Heart right ventricle (tissue), 16 donors: ENCODE results near the gene CFC1. TPM values are rescaled to one million over a fixed set of nuclear protein-coding genes. Genes with fewer than 3 reads are reported as not detected.
"Not testable (repeated sequence)": the region's sequence is repeated elsewhere in the genome, so short reads cannot be mapped to it uniquely, and the experiment has no call there.

ENCODE experiments used
- ATAC-seq, 8 donors: fragments of 200-7000 bp; cut with Tn5 transposase; one replicate each; pipeline ENCODE4 v1.9.1; 2020; ENCODE audit warnings: mild to moderate bottlenecking in 8 of 8, moderate library complexity in 8 of 8, moderate number of reproducible peaks in 1 of 8
- DNase-seq, 2 donors: peaks; one replicate each; pipeline ENCODE4 v3.0.0-alpha.2; 2020
- H3K27ac ChIP-seq, 10 donors: fragments of 200-600 bp; sonication (generic) in 2 of 10; one replicate each; pipeline versions ENCODE4 v1.5.0 to v1.8.0; 2020 to 2022; ENCODE audit warnings: mild to moderate bottlenecking in 3 of 10
- H3K27me3 ChIP-seq, 7 donors: fragments of 200-600 bp; one replicate each; pipeline ENCODE4 v1.8.0; 2021 to 2022; ENCODE audit warnings: mild to moderate bottlenecking in 2 of 7
- H3K36me3 ChIP-seq, 9 donors: fragments of 200-600 bp; sonication (generic) in 1 of 9; one replicate each; pipeline versions ENCODE4 v1.5.0 to v1.8.0; 2020 to 2022; ENCODE audit warnings: mild to moderate bottlenecking in 2 of 9
- H3K4me1 ChIP-seq, 9 donors: fragments of 200-600 bp; sonication (generic) in 1 of 9; one replicate each; pipeline versions ENCODE4 v1.5.0 to v1.8.0; 2020 to 2022; ENCODE audit warnings: mild to moderate bottlenecking in 4 of 9
- H3K4me3 ChIP-seq, 10 donors: fragments of 200-600 bp; sonication (generic) in 2 of 10; one replicate each; pipeline versions ENCODE4 v1.5.0 to v1.8.0; 2020 to 2022; ENCODE audit warnings: mild to moderate bottlenecking in 7 of 10, moderate library complexity in 2 of 10
- H3K9me3 ChIP-seq, 11 donors: fragments of 200-600 bp in 10 of 11; sonication (generic) in 2 of 11; one replicate each; pipeline versions ENCODE4 v1.5.0 to v1.8.0; 2013 to 2022; ENCODE audit warnings: mild to moderate bottlenecking in 2 of 11, control low read depth in 1 of 11, moderate library complexity in 1 of 11
- WGBS, 2 donors: extraction: QIAGEN DNeasy Blood & Tissue Kit; methylation state at CpG; one replicate each; pipeline ENCODE4 v1.1.7; 2013; ENCODE audit warnings: inconsistent platforms in 1 of 2; 5-methylcytosine and 5-hydroxymethylcytosine counted together
- intact Hi-C, 10 donors: fragments of 100-400 bp; cut with DNase I; formaldehyde crosslinking; loops; one replicate each; pipeline versions ENCODE4 v1.11.1 to v1.14.2; 2022
- polyA plus RNA-seq, 2 donors: library from polyadenylated mRNA; stranded (reverse); fragments of 200-250 nt; gene quantifications; one replicate each; pipeline ENCODE4 v1.2.3, GENCODE V29; 2013
- total RNA-seq, 10 donors: library from RNA; stranded (reverse); fragmentation: NEBNext Ultra II Directional in 3 of 10; extraction: Animal tissue kit (Norgen Biotek cat#: 25700) in 3 of 10; gene quantifications; one replicate each; pipeline versions ENCODE4 v1.2.1 to v1.2.4, GENCODE V29; 2021 to 2023
- donor health status: Arrhythmogenic right ventricular cardiomyopathy.
- donor health status: ischemic (EF 13 %, LVEDD 7.1; RV severe dilation, severe dysfunction).
- donor health status: healthy with polysubstance abuse.
- donor health status: DM: no; HTN: yes; CAD: no.
- donor health status: DM: no; HTN: no; CAD: no.
- donor health status: ischemic (EF 25% LVEDD 6.9; RV normal size, moderate dysfunction).
- donor health status: ischemic (EF 25% LVEDD 5.7; RV mildly dilated, moderate dysfunction).
- donor health status: healthy.
- donor health status: DM: yes; HTN: yes; CAD: no.
- donor health status: Ischemic cardiomyopathy.
- donor health status: ischemic (EF 35%, LVEDD 5.7; RV mildly dilated, moderate dysfunction).
- donor health status: nonischemic (EF 11% LVEDD 7.7; RV severe dilation, severe dysfunction).
- donor health status: DM: yes; HTN: yes; CAD: no.
- donor health status: PGD.
- donor health status: ischemic (EF 29% LVEDD 5.4; RV normal size, mild dysfunction).
- donor health status: nonischemic (EF 23%, LVEDD 6.1; RV moderate dilation, normal function).

Gene CFC1
- total and polyA plus RNA-seq, 12 donors: 0.23 TPM; not detected in 11

- intact Hi-C loops, H3K4me3 ChIP-seq, H3K4me1 ChIP-seq, H3K27me3 ChIP-seq, DNase-seq, H3K9me3 ChIP-seq, ATAC-seq, H3K36me3 ChIP-seq, H3K27ac ChIP-seq: not testable (repeated sequence)
- 95 to 98% methylated on average over 6 of the region's 7 CpGs for WGBS, 2 donors
Observed at GRCh38 chr2:130581491-130581890, 17.9 kb downstream of the CFC1 start.

GRCh38 chr2:130579121-130579520 is 20.3 kb downstream of the CFC1 start:
- H3K4me3 ChIP-seq, H3K9me3 ChIP-seq, H3K4me1 ChIP-seq, intact Hi-C loops, H3K36me3 ChIP-seq, ATAC-seq, H3K27me3 ChIP-seq, H3K27ac ChIP-seq, DNase-seq: not testable (repeated sequence)
- WGBS, 2 donors: 82 to 85% methylated on average over 5 of the region's 7 CpGs

GRCh38 chr2:130577559-130577958 is 21.8 kb downstream of the CFC1 start:
- H3K4me3 ChIP-seq, DNase-seq, H3K27ac ChIP-seq, H3K36me3 ChIP-seq, H3K27me3 ChIP-seq, intact Hi-C loops, H3K4me1 ChIP-seq, ATAC-seq, H3K9me3 ChIP-seq: not testable (repeated sequence)
- no CpG with 5 or more reads among the region's 4 CpGs for WGBS, 2 donors

GRCh38 chr2:130576209-130576784 is 23.1 kb downstream of the CFC1 start:
- H3K27ac ChIP-seq, H3K4me3 ChIP-seq, H3K9me3 ChIP-seq, H3K27me3 ChIP-seq, H3K36me3 ChIP-seq, intact Hi-C loops, DNase-seq, H3K4me1 ChIP-seq: not testable (repeated sequence)
- peak in 5 of 8 donors; percentile 26 to 48 (median 34) for ATAC-seq
- no CpG with 5 or more reads among the region's 8 CpGs for WGBS, 2 donors

- DNase-seq, intact Hi-C loops: not testable (repeated sequence)
Observed at GRCh38 chr2:130574230-130574629, 25.1 kb downstream of the CFC1 start.

GRCh38 chr2:130571929-130572328 is 27.4 kb downstream of the CFC1 start:
- H3K27ac ChIP-seq, DNase-seq, H3K27me3 ChIP-seq, intact Hi-C loops, H3K9me3 ChIP-seq, ATAC-seq, H3K36me3 ChIP-seq, H3K4me3 ChIP-seq, H3K4me1 ChIP-seq: not testable (repeated sequence)
- no CpG with 5 or more reads among the region's 3 CpGs for WGBS, 2 donors

More at GRCh38 chr2:130574230-130574629, 25.1 kb downstream of the CFC1 start:
- H3K27ac ChIP-seq, H3K9me3 ChIP-seq, H3K4me3 ChIP-seq, H3K4me1 ChIP-seq, H3K36me3 ChIP-seq, H3K27me3 ChIP-seq: not testable (repeated sequence)
- peak in 1 of 8 donors; percentile 5 for ATAC-seq
- 70 to 82% methylated on average over 7 of the region's 13 CpGs for WGBS, 2 donors

GRCh38 chr2:130566165-130566564 is 33.2 kb downstream of the CFC1 start:
- H3K36me3 ChIP-seq, DNase-seq, H3K4me1 ChIP-seq, H3K27me3 ChIP-seq, H3K9me3 ChIP-seq, H3K27ac ChIP-seq, H3K4me3 ChIP-seq, ATAC-seq, intact Hi-C loops: not testable (repeated sequence)
- no CpG with 5 or more reads among the region's 4 CpGs for WGBS, 2 donors

- H3K4me3 ChIP-seq, intact Hi-C loops, H3K4me1 ChIP-seq: not testable (repeated sequence)
Observed at GRCh38 chr2:130556441-130556840, 42.9 kb downstream of the CFC1 start.

GRCh38 chr2:130554178-130554577 is 45.2 kb downstream of the CFC1 start:
- H3K27ac ChIP-seq, H3K27me3 ChIP-seq, H3K4me3 ChIP-seq, DNase-seq, H3K9me3 ChIP-seq, ATAC-seq, H3K4me1 ChIP-seq, intact Hi-C loops, H3K36me3 ChIP-seq: not testable (repeated sequence)
- no CpG with 5 or more reads among the region's 4 CpGs for WGBS, 2 donors

More at GRCh38 chr2:130556441-130556840, 42.9 kb downstream of the CFC1 start:
- not testable (repeated sequence) for H3K36me3 ChIP-seq, DNase-seq, H3K27me3 ChIP-seq, H3K9me3 ChIP-seq, H3K27ac ChIP-seq, ATAC-seq
- no CpG with 5 or more reads among the region's 8 CpGs for WGBS, 2 donors

GRCh38 chr2:130549475-130549874 is 49.9 kb downstream of the CFC1 start:
- H3K4me1 ChIP-seq, H3K9me3 ChIP-seq, H3K27me3 ChIP-seq, DNase-seq, H3K27ac ChIP-seq, H3K4me3 ChIP-seq, H3K36me3 ChIP-seq, intact Hi-C loops: not testable (repeated sequence)
- no CpG with 5 or more reads among the region's 27 CpGs for WGBS, 2 donors
- peak in 1 of 8 donors; percentile 60 for ATAC-seq

GRCh38 chr2:130548418-130548817 is 51.0 kb downstream of the CFC1 start:
- no CpG with 5 or more reads among the region's 3 CpGs for WGBS, 2 donors
- intact Hi-C loops, H3K4me1 ChIP-seq, H3K4me3 ChIP-seq, H3K36me3 ChIP-seq, DNase-seq, H3K27me3 ChIP-seq, H3K9me3 ChIP-seq, H3K27ac ChIP-seq, ATAC-seq: not testable (repeated sequence)

GRCh38 chr2:130544978-130545377 is 54.4 kb downstream of the CFC1 start:
- H3K9me3 ChIP-seq, H3K27me3 ChIP-seq, H3K27ac ChIP-seq, DNase-seq, H3K36me3 ChIP-seq, H3K4me1 ChIP-seq, ATAC-seq, intact Hi-C loops, H3K4me3 ChIP-seq: not testable (repeated sequence)
- WGBS, 2 donors: no CpG with 5 or more reads among the region's 5 CpGs
